Measurements from ENCODE around the gene MAD1L1. TPM values are rescaled to one million over a fixed set of nuclear protein-coding genes. Genes with fewer than 3 reads are reported as not detected.
"Not testable (repeated sequence)": the region's sequence is repeated elsewhere in the genome, so short reads cannot be mapped to it uniquely, and the experiment has no call there.

MAD1L1 gene
- total RNA-seq, 6 experiments from 2014 or later, result 15.1 to 37.4 (median 20.5) TPM

DNA sequence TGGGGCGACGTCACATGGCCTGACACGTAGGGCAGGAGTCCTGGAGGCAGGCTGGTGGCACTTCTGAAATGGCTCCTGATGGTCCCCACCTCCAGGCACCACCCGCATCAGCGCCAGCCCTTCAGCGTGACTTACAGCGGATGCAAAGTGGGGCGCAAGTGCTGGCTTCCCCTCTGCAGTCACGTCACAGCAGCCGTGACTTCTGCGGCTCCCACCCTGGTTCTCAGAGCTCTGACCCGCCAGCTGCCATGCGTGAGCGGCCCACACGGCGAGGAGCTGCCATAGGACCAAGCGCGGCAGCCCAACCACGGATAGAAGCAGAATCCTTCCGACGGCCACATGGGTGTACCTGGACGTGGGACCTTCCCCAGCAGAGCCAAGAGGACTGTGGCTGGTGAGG is 403.6 kb downstream of the MAD1L1 start:
- Histone ChIP-seq H3K9me3 (no peaks in the 10 kb centered on the region), H3K27ac (no peak overlapping the region), H3K36me3 (no peaks in the 10 kb centered on the region), H3K4me3 (no peak overlapping the region), H3K27me3 (no peaks in the 10 kb centered on the region), H3K4me1 (no peaks in the 10 kb centered on the region)
- WGBS (ENCODE audit: insufficient coverage, low coverage, low lambda C conversion rate, missing lambda C conversion rate), result no CpG with 5 or more reads among the region's 22 CpGs
- ATAC-seq, result no peak
- intact Hi-C loops (cut with DNase I), result no loop called here
- TF ChIP-seq POLR2A (IDR thresholded peaks at IDR 0.05), result no peak
- TF ChIP-seq, protein P1, sequence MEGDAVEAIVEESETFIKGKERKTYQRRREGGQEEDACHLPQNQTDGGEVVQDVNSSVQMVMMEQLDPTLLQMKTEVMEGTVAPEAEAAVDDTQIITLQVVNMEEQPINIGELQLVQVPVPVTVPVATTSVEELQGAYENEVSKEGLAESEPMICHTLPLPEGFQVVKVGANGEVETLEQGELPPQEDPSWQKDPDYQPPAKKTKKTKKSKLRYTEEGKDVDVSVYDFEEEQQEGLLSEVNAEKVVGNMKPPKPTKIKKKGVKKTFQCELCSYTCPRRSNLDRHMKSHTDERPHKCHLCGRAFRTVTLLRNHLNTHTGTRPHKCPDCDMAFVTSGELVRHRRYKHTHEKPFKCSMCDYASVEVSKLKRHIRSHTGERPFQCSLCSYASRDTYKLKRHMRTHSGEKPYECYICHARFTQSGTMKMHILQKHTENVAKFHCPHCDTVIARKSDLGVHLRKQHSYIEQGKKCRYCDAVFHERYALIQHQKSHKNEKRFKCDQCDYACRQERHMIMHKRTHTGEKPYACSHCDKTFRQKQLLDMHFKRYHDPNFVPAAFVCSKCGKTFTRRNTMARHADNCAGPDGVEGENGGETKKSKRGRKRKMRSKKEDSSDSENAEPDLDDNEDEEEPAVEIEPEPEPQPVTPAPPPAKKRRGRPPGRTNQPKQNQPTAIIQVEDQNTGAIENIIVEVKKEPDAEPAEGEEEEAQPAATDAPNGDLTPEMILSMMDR (IDR thresholded peaks at IDR 0.05), result no peak
- no peak for DNase-seq

DNA sequence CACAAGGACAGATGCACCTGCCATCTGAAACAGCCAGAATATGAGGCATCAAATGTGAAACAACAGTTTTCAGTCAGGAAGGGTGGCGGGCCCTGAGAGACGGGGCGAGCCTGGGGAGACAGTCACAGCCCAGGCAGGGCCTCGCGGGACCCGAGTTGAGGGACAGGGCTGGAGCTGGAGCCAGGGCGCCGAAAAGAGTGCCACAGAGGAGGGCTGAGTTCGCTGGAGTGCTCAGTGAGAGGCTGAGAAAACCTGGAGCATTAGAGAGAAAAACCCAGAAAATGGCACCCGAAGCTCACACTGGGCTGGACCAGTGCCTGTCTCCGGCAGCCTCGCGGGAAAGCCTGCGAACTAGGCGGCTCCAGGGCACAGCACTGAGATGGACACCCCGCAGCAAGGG is 404.6 kb downstream of the MAD1L1 start:
- DNase-seq, H3K4me3 ChIP-seq: not testable (repeated sequence)
- WGBS (ENCODE audit: insufficient coverage, low coverage, low lambda C conversion rate, missing lambda C conversion rate), result 100% methylated on average over 5 of the region's 16 CpGs

DNA sequence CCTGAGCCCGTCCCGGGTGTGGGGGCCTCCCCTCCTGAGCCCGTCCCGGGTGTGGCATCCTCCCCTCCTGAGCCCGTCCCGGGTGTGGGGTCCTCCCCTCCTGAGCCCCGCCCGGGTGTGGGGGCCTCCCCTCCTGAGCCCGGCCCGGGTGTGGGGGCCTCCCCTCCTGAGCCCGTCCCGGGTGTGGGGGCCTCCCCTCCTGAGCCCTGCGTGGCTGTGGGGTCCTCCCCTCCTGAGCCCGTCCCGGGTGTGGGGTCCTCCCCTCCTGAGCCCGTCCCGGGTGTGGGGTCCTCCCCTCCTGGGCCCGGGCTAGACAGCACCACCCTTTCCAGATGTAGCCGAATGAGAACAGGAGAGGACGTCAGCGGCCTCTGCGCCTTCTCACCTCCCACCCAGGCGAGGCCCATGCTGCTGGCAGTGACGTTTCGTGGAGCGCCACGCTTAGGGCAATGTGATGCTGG is 405.2 kb downstream of the MAD1L1 start:
- H3K9me3 ChIP-seq; H3K36me3 ChIP-seq; H3K27me3 ChIP-seq; H3K4me3 ChIP-seq; ATAC-seq; H3K27ac ChIP-seq; H3K4me1 ChIP-seq; intact Hi-C loops (cut with DNase I): not testable (repeated sequence)
- DNase-seq, result peak in 1 of 3 donors; percentile 32
- WGBS (ENCODE audit: insufficient coverage, low coverage, low lambda C conversion rate, missing lambda C conversion rate), result no CpG with 5 or more reads among the region's 27 CpGs

More for the DNA sequence above, 404.6 kb downstream of the MAD1L1 start:
- H3K9me3 ChIP-seq; ATAC-seq; H3K27me3 ChIP-seq; H3K36me3 ChIP-seq; intact Hi-C loops (cut with DNase I); H3K4me1 ChIP-seq; H3K27ac ChIP-seq: not testable (repeated sequence)

DNA sequence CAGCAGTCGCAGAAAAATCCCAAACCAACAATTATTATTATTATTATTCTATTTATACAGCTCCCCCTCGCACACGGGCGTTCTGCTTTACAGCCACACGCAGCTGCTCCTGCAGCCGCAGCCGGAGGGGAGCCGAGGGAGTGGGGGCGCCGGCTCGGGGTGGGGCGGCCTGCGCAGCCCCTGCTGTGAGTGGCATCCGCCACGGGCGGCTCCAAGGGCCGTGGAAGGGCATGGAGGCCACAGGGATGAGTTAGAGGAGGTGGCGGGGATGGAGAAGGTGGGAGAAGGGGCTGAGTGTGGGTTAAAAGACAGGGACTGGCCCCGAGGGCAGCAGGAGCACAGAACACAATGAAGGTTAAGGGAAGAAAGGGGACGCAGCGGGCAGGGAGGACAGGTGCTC is 405.8 kb downstream of the MAD1L1 start:
- H3K4me1 ChIP-seq; H3K27me3 ChIP-seq; H3K4me3 ChIP-seq; ATAC-seq; DNase-seq; H3K27ac ChIP-seq; H3K9me3 ChIP-seq; intact Hi-C loops (cut with DNase I); H3K36me3 ChIP-seq: not testable (repeated sequence)
- WGBS (ENCODE audit: insufficient coverage, low coverage, low lambda C conversion rate, missing lambda C conversion rate), result 83% methylated on average over 17 of the region's 21 CpGs

DNA sequence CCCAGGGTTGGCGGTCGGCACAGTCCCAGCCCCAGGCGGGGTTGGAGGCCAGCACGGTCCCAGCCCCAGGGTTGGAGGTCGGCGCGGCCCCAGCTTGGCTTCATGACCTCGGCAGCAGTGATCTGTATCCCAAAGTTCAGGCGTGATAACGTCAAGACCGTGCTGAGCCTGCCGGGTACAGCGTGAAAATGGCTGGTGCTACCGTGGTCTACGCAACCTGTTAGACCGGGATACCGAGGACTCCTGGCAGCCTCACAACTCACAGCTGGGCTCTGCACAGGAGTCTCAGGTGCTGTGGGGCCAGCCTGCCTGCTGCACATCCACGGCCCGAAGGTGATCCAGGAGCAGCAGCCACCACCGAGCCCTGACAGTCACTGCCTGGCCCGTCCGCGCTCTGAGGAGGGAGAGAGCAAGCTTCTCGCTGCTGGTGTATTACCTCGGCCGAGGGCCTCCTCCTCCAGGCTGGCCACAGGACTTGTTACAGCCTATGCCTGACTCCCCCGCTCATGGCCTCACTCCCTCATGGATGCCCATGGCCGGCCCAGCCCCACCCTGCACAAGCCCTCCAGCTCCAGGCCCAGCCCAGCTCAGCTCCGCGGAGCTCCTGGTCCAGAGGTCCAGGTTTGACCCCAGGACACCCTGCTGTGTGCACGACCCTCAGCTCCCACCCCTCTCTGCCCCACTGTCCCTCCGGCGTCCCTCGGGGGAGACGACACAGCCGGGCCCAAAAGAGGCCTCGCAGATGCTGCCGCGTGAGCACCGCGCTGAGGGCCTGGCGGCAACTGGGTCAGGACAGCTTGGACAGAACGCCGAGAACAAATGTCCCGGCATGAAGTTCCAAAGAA is 406.6 kb downstream of the MAD1L1 start:
- Histone ChIP-seq H3K4me3 (no peak overlapping the region), H3K27ac (no peak overlapping the region), H3K4me1 (no peaks in the 10 kb centered on the region), H3K36me3 (no peaks in the 10 kb centered on the region), H3K27me3 (no peaks in the 10 kb centered on the region), H3K9me3 (no peaks in the 10 kb centered on the region)
- peak in 1 of 4 donors; percentile 9 for ATAC-seq
- peak in 1 of 3 donors; percentile 40 for DNase-seq
- intact Hi-C loops (cut with DNase I), result no loop called here
- TF ChIP-seq, protein P1 (IDR thresholded peaks at IDR 0.05), result no peak
- no peak for TF ChIP-seq POLR2A (IDR thresholded peaks at IDR 0.05)
- WGBS (ENCODE audit: insufficient coverage, low coverage, low lambda C conversion rate, missing lambda C conversion rate), result 100% methylated on average over 6 of the region's 45 CpGs

DNA sequence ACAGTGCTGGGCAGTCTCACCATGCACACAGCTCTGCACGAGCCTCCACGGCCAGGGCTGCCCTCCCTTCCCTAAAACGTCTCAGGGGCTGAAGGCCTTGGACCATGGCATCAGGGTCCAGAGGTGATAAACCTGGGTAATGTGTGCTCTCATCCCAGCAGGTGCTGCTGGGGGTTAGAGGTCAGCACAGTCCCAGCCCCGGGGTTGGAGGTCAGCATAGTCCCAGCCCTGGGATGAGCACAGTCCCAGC is 407.2 kb downstream of the MAD1L1 start:
- H3K4me1 ChIP-seq; H3K27ac ChIP-seq; H3K27me3 ChIP-seq; H3K36me3 ChIP-seq; H3K9me3 ChIP-seq; H3K4me3 ChIP-seq; intact Hi-C loops (cut with DNase I): not testable (repeated sequence)
- ATAC-seq (peak in 2 of 4 donors; percentile 59 to 65), DNase-seq (peak in 1 of 3 donors; percentile 47)
- WGBS (ENCODE audit: insufficient coverage, low coverage, low lambda C conversion rate, missing lambda C conversion rate), result no CpG with 5 or more reads among the region's 4 CpGs

DNA sequence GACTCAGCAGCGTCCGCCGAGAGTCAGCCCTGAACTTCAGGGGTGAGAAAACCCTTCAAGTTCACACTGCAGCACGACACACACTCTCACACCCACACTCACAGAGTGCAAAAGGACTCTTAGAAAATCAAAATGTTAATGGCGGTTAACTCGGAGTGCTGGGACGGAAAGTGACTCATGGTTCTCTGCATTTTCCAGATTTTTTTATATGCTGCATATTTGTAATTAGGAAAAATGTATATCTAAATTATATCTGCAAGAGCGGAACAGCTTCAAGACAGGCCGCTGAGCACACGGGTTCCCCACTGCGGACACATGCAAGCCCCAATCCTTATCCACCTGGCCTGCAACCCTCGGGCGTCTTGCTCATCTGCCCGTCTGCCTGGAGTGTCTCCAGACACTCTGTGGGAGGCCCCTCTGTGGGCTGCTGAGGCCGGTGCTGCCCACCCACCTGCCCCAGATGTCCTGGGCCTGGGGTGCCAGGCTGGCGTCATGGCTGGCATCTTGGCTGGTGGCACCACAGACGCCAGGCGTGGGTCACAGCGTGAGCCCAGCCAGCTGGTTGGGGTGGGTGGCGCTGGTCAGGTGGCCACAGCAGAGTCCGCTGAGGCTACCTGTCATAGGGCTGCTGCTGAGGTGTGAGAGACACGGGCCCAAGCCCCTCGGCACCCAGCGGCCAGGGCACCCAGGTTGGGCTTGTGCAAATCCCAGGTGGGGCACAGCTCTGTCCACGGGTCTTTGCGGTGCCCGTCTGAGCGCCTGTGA is 407.7 kb downstream of the MAD1L1 start:
- H3K4me1 ChIP-seq; H3K27me3 ChIP-seq; H3K36me3 ChIP-seq; ATAC-seq; intact Hi-C loops (cut with DNase I); H3K4me3 ChIP-seq; DNase-seq; H3K9me3 ChIP-seq; H3K27ac ChIP-seq: not testable (repeated sequence)
- 88% methylated on average over 5 of the region's 28 CpGs for WGBS (ENCODE audit: insufficient coverage, low coverage, low lambda C conversion rate, missing lambda C conversion rate)

DNA sequence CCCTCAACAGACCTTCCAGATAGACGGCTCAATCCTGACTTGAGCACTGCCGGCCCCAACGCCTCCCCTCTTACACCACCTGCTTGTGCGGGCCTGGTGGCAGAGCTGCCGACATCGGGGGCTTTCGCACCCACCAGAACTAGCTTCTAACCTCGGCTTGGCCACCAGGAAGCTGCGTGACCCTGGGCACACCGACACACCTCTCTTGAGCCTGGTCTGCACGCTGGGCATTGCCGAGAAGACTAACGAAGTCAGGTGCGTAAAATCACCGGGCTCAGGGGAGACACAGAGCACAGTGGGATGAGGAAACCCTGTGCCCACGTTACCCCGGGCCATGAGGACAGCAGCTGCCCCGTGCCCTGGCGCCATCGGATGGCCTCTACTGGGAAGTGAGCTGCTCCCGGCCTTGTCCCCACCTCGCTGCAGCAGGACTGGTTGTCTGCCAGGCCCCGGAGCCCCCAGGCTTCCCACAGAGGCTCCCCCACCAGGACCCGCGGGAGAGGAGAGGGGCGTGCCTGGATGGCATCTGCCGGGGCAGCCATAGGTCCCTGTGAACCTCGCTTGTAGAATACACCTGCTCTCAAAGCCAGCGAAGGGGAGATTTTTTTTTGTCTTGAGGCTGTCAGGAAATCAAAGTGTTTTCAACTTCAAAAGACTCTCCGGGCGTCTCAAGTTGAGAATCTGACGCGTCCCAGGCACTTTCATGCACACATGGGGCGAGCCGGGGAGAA is 408.4 kb downstream of the MAD1L1 start:
- H3K27ac ChIP-seq; H3K36me3 ChIP-seq; intact Hi-C loops (cut with DNase I); ATAC-seq; DNase-seq; H3K27me3 ChIP-seq; H3K4me1 ChIP-seq; H3K9me3 ChIP-seq; H3K4me3 ChIP-seq: not testable (repeated sequence)
- WGBS (ENCODE audit: insufficient coverage, low coverage, low lambda C conversion rate, missing lambda C conversion rate), result 52% methylated on average over 5 of the region's 35 CpGs
